SK-N-MC (cell line): ENCODE measurements around the gene DAP3.
"Not testable (repeated sequence)": the region's sequence is repeated elsewhere in the genome, so short reads cannot be mapped to it uniquely, and the experiment has no call there.

ENCODE experiments used
- DNase-seq: peaks from one replicate; pipeline ENCODE4 v3.0.0-alpha.2; 2011; ENCODE audit warnings: low read depth, low spot score
- H3K27ac ChIP-seq: fragments of 200-600 bp; sonication (generic); 2 replicates; pipeline ENCODE4 v1.5.1; 2016; ENCODE audit warnings: mixed run types
- H3K36me3 ChIP-seq: fragments of 200-600 bp; sonication (generic); 2 replicates; pipeline ENCODE4 v1.6.1; 2017; ENCODE audit warnings: antibody characterized with exemption, low read length, mixed read lengths; ENCODE audit not compliant: insufficient read depth
- H3K4me3 ChIP-seq: fragments of 200-600 bp; sonication (generic); 2 replicates; pipeline ENCODE4 v1.5.1; 2016
- H3K9ac ChIP-seq: fragments of 200-600 bp; sonication (generic); 2 replicates; pipeline ENCODE4 v1.8.0; 2017; ENCODE audit warnings: mixed run types, mixed read lengths; ENCODE audit not compliant: insufficient read length
- H3K9me3 ChIP-seq: fragments of 200-600 bp; sonication (generic); 2 replicates; pipeline ENCODE4 v1.6.1; 2017; ENCODE audit warnings: low read depth, mild to moderate bottlenecking, antibody characterized with exemption, low read length, moderate library complexity, mixed read lengths
- EZH2 ChIP-seq: fragments of 200-600 bp; sonication (generic); IDR thresholded peaks from one replicate; pipeline ENCODE4 v1.6.1; 2017; ENCODE audit warnings: antibody characterized with exemption
- FOXP2 ChIP-seq: optimal IDR thresholded peaks from 2 replicates; pipeline ENCODE3; 2011; ENCODE audit warnings: mild to moderate bottlenecking, moderate library complexity; ENCODE audit not compliant: insufficient read depth; ENCODE audit errors: extremely low read length, control extremely low read depth
- POLR2AphosphoS5 ChIP-seq: IDR thresholded peaks from 2 replicates; pipeline ENCODE4 v1.6.1; 2012; ENCODE audit warnings: mild to moderate bottlenecking, low read depth, low read length, borderline replicate concordance

The DAP3 gene

DNA sequence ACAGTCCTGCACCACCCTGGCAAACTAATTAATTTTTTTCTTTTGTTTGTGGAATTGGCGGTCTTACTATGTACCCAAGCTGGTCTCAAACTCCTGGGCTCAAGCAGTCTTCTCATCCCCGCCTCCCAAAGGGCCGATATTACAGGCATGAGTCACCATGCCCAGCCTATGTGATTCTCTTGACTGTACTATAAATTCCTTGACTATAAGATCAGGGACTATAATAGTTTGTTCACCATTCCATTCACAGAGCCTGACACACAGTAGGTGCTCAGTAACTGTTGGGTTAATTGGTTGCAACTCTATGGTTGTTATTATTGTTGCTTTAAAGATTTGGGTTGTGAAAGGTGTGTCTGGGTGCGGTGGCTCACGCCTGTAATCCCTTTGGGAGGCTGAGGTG is 17.2 kb downstream of the DAP3 start:
- Histone ChIP-seq H3K9ac (no peak overlapping the region), H3K27ac (no peak overlapping the region), H3K4me3 (no peak overlapping the region), H3K9me3 (no peaks in the 10 kb centered on the region; the same call in 1 of the 2 replicates), H3K36me3 (peaks cover 20% of the 10 kb centered on the region)
- TF ChIP-seq EZH2 (no peak), POLR2AphosphoS5 (no peak), FOXP2 (no peak)
- no peak for DNase-seq

DNA sequence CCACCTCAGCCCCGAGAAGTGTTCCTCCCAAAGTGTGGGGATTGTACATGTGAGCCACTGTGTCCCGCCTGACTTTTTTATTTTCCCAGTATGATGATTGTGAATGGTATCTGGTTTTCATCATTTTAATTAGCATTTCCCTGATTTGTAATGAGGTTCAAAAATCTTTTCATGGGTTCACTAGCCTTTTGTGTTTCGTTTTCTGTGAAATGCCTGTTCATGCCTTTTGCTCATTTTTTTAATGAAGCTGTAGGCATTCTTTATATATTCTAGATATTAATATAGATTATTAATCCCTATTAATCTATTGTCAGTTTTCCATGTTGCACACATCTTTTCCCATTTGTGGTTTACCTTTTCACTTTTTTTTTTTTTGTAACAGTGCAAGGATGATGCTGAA is 20.5 kb downstream of the DAP3 start:
- Histone ChIP-seq H3K9ac (no peak overlapping the region), H3K4me3 (no peak overlapping the region), H3K36me3 (peaks cover 37% of the 10 kb centered on the region), H3K27ac (no peak overlapping the region), H3K9me3 (no peaks in the 10 kb centered on the region; the same call in 1 of the 2 replicates)
- no peak for DNase-seq
- no peak for TF ChIP-seq EZH2
- TF ChIP-seq POLR2AphosphoS5 = no peak
- no peak for TF ChIP-seq FOXP2

- H3K4me3 ChIP-seq, H3K9ac ChIP-seq, DNase-seq, H3K27ac ChIP-seq, H3K9me3 ChIP-seq: not testable (repeated sequence)
- H3K36me3 ChIP-seq = peaks cover 49% of the 10 kb centered on the region
These were observed 22.6 kb downstream of the DAP3 start for GRCh38 chr1:155711457-155711856.

DNA sequence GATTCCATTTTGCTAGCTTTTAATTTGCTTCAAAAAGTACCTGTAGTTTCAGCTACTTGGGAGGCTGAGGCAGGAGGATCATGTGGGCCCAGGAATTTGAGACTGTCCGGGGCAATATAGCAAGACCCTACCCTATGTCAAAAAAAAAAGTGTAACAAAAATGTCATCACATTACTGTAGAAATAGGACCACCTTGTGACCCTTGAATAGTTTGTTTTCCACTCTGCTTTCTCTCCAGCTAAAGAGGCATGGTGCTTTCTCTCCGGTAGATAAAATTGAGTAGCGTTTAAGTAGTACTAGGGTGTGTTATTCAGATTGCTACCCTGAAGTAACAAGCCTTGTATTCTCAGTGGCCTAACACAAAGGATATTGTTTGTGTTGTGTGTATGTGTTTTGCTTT is 23.7 kb downstream of the DAP3 start:
- H3K9me3 ChIP-seq, DNase-seq, H3K4me3 ChIP-seq, H3K9ac ChIP-seq, H3K27ac ChIP-seq: not testable (repeated sequence)
- H3K36me3 ChIP-seq = peaks cover 57% of the 10 kb centered on the region

DNA sequence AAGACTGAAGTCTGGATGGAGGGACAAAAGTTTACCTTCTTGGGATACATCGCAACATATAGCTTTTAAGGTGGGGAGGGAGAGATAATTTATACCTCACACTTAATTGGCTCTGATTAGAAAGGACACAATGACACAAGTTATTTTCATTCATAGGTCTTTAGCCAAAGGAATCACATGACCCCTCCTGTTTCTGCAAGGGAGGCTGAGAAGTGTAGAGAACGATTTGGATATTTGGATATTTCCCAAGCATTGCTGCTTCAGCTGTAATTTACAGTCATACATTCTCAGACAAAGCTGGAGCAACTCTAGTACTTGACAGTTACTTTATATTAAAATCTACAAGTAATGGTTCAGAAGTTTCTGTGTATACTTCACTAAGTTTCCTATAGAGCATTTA is 24.2 kb downstream of the DAP3 start:
- H3K9ac ChIP-seq = no peak overlapping the region
- H3K4me3 ChIP-seq = no peak overlapping the region
- DNase-seq = no peak
- peaks cover 57% of the 10 kb centered on the region for H3K36me3 ChIP-seq
- H3K9me3 ChIP-seq = no peaks in the 10 kb centered on the region; the same call in 1 of the 2 replicates
- no peak for TF ChIP-seq FOXP2
- TF ChIP-seq EZH2 = no peak
- TF ChIP-seq POLR2AphosphoS5 = no peak
- no peak overlapping the region for H3K27ac ChIP-seq

GRCh38 chr1:155715056-155715455 is 26.2 kb downstream of the DAP3 start:
- not testable (repeated sequence) for H3K27ac ChIP-seq, DNase-seq, H3K4me3 ChIP-seq, H3K9me3 ChIP-seq, H3K9ac ChIP-seq
- H3K36me3 ChIP-seq = peaks cover 48% of the 10 kb centered on the region

- H3K27ac ChIP-seq = no peak overlapping the region
- H3K4me3 ChIP-seq = no peak overlapping the region
- H3K9ac ChIP-seq = no peak overlapping the region
- peaks cover 48% of the 10 kb centered on the region for H3K36me3 ChIP-seq
- no peak for TF ChIP-seq FOXP2
- no peak for TF ChIP-seq EZH2
- no peak for TF ChIP-seq POLR2AphosphoS5
- no peak for DNase-seq
- H3K9me3 ChIP-seq = no peaks in the 10 kb centered on the region
These were observed 26.9 kb downstream of the DAP3 start for GRCh38 chr1:155715777-155716176.

DNA sequence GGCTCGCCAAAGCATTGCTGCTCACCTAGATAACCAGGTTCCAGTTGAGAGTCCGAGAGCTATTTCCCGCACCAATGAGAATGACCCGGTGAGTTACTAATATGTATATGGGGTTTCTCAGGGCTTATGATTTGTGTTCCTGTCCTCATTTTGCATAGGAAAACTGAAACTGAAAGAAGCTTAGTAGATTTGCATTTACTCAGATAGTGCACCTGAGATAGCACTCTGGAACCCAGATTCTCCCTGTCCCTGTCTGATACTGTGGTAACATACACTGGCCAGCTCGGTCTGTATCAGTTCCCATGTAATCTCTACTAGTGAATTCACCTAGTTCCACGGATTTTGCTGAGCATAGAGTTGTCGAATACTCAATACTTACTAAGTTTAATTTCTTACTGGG is 28.1 kb downstream of the DAP3 start:
- H3K9me3 ChIP-seq = no peaks in the 10 kb centered on the region
- TF ChIP-seq FOXP2 (no peak), POLR2AphosphoS5 (no peak), EZH2 (no peak)
- no peak overlapping the region for H3K9ac ChIP-seq
- no peak for DNase-seq
- peaks cover 55% of the 10 kb centered on the region for H3K36me3 ChIP-seq
- no peak overlapping the region for H3K27ac ChIP-seq
- H3K4me3 ChIP-seq = no peak overlapping the region

GRCh38 chr1:155718524-155719115 is 29.7 kb downstream of the DAP3 start:
- H3K9me3 ChIP-seq, H3K9ac ChIP-seq, DNase-seq, H3K4me3 ChIP-seq, H3K27ac ChIP-seq: not testable (repeated sequence)
- peaks cover 48% of the 10 kb centered on the region for H3K36me3 ChIP-seq

GRCh38 chr1:155719703-155720102 is 30.8 kb downstream of the DAP3 start:
- H3K4me3 ChIP-seq = no peak overlapping the region
- peaks cover 39% of the 10 kb centered on the region for H3K36me3 ChIP-seq
- TF ChIP-seq POLR2AphosphoS5 (no peak), EZH2 (no peak), FOXP2 (no peak)
- no peak overlapping the region for H3K9ac ChIP-seq
- DNase-seq = no peak
- H3K9me3 ChIP-seq = no peaks in the 10 kb centered on the region
- no peak overlapping the region for H3K27ac ChIP-seq
